GM21717 (cell line): Measurements from ENCODE around the gene PEF1.

Experiments used
- ATAC-seq: cut with Tn5 transposase; IDR thresholded peaks from one replicate; pipeline ENCODE4 v1.9.1; 2021; ENCODE audit warnings: mild to moderate bottlenecking, moderate library complexity; ENCODE audit not compliant: unreplicated experiment

PEF1 gene

DNA sequence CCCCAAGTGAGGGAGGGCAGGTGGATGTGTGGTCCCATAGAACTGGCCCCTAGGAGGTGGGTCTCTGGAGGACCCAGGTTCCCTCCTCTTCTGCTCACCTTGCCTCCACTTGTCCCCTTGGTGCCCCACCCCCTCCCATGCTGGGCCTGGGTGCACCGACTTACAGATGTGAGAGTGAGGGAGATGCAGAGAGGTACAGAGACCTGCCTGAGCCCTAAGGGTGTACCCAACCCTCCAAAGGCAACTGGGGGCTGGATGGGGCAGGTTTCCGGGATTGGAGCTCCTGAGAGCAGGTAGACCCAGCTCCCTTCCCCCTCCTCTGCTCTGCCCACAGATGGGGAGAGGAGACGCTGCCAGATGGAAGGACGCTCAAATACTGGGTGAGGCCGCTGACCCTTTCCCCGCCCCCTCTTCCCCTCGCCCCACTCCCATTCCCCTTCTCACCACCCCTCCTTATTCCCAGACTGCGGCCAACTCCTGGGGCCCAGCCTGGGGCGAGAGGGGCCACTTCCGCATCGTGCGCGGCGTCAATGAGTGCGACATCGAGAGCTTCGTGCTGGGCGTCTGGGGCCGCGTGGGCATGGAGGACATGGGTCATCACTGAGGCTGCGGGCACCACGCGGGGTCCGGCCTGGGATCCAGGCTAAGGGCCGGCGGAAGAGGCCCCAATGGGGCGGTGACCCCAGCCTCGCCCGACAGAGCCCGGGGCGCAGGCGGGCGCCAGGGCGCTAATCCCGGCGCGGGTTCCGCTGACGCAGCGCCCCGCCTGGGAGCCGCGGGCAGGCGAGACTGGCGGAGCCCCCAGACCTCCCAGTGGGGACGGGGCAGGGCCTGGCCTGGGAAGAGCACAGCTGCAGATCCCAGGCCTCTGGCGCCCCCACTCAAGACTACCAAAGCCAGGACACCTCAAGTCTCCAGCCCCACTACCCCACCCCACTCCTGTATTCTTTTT, 58.0 kb downstream of the PEF1 start:
- ATAC-seq = no peak

DNA sequence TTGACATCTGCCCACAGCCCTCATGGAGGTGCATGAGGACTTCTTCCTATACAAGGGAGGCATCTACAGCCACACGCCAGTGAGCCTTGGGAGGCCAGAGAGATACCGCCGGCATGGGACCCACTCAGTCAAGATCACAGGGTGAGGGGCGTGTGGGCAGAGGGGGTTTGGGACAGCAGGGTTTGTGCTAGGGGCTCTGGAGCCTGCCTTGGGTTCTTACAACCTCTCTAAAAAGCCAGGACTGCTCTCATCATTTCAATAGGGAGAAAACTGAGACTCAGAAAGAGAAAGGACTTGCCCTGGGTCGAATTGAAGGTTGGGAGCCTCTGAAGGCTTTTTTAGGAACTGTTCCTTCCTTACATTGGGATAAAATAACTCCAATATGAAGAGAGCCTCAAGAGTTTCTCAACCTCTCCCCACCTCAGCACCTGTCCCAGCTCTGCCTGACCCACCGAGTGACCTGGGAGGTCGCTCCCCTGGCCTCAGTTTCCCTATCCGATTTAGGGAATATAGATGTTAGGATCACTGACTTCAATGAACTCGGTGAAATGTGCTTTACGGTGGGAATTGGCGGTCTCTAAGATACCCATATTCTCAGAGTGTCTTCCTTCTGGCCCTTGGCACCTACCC, 58.8 kb downstream of the PEF1 start:
- ATAC-seq = no peak

DNA sequence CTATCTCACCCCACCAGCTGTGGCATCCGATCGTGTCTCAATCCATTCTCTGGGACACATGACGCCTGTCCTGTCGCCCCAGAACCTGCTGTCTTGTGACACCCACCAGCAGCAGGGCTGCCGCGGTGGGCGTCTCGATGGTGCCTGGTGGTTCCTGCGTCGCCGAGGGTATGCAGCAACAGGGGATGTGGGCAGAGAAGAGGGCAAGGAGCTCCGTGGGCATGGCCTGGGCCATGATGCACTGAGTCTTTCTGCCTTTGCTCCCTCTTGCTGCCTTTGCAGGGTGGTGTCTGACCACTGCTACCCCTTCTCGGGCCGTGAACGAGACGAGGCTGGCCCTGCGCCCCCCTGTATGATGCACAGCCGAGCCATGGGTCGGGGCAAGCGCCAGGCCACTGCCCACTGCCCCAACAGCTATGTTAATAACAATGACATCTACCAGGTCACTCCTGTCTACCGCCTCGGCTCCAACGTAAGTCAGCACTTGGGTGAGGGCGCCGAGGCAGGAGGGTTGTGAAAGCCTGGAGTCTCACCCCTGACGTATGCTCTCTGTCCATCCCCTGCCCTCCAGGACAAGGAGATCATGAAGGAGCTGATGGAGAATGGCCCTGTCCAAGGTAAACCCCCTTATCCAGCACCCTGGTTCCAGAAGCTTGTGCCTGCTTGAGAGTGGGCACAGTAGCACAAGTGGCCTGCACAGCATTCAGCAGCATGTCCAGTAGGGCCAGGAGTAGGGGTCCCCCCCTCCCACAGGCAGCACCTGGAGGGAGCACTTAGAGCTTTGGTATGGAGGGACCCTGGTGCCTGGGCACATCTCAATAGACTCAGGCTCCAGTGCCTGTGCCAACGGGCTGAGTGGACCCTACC, 59.6 kb downstream of the PEF1 start:
- ATAC-seq = no peak

GRCh38 chr1:31583995-31584868, 60.4 kb downstream of the PEF1 start:
- ATAC-seq = no peak

GRCh38 chr1:31583082-31583994, 61.3 kb downstream of the PEF1 start:
- no peak for ATAC-seq

DNA sequence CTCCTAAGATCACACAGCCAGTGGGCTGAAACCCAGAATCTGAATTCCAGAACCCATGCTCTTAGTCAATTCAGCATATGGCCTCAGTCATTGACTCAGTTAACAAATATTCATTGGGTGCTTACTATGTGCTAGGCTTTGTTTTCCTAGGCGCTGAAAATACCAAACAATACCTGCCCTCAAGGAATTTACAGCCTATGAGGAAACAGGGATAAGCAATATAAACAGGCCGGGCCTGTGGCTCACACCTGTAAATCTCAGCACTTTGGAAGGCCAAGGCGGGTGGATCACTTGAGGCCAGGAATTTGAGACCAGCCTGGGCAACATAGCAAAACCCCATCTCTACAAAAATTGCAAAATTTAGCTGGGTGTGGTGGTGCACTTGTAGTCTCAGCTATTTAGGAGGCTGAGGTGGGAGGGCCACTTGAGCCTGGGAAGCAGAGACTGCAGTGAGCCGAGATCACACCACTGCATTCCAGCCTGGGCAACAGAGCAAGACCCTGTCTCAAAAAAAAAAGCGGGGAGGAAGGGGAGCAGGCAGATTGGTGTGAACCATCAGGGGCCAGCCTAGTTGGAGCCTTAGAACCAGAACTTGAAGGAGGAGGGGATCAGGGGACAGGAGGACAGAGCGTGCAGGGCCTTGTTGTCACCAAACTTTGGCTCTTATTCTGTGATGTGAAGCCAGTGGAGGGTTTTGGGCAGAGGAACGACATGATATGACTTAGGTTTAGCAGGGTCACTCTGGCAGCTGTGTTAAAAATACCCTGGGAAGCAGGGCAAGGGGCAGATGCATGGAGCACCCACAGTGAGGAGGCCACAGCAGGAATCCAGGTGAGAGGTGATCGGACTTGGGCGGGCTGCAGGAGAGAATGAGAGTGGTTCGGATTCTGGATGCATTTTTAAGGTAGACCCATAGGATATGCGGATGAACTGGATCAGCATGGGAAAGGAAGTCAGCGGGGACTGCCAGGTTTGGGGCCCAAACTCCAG, 62.6 kb downstream of the PEF1 start:
- ATAC-seq = no peak

GRCh38 chr1:31580891-31581603, 63.6 kb downstream of the PEF1 start:
- no peak for ATAC-seq

GRCh38 chr1:31580513-31580870, 64.2 kb downstream of the PEF1 start:
- ATAC-seq = no peak
